Fibroblast of skin of right quadriceps (primary cell): ENCODE measurements around the gene CNPY2.
A peak's percentile ranks its signal among the peaks of the same experiment; 100 is the strongest.
"Not testable (repeated sequence)": the region's sequence is repeated elsewhere in the genome, so short reads cannot be mapped to it uniquely, and the experiment has no call there.

Source experiments
- DNase-seq: peaks from one replicate; pipeline ENCODE4 v3.0.0-alpha.2; 2013

The CNPY2 gene

DNA sequence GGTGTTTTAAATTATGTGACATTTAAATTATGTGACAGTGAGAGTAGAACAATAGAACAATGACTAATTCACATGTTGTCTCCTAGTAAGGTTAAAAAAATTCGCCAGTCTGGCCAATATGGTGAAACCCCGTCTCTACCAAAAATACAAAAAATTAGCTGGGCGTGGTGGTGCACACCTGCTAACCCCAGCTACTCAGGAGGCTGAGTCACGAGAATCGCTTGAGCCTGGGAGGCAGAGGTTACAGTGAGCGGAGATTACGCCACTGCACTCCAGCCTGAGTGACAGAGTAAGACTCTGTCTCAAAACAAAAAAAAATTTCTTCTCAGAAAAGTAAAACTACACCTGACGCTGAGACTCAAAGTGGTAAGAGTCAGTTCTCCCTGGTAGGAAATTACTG is 18.4 kb downstream of the CNPY2 start:
- DNase-seq: no peak

DNA sequence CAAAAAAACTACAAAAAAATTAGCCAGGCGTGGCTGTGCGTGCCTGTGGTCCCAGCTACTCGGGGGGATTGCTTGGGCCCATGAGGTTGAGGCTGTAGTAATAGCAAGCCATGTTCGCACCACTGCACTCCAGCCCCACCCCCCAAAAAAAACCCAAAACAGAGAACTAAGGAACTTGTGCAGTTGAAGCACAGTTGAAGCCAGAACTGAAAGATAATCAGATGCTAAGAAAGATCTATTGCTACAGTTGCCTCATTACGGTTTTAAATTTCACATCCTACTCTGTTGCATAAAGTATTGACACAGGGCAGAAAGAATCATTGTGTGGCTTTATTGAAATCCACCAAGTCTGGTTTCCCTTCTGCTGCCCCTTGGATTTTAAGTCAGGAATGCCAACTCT is 19.5 kb downstream of the CNPY2 start:
- no peak for DNase-seq

DNA sequence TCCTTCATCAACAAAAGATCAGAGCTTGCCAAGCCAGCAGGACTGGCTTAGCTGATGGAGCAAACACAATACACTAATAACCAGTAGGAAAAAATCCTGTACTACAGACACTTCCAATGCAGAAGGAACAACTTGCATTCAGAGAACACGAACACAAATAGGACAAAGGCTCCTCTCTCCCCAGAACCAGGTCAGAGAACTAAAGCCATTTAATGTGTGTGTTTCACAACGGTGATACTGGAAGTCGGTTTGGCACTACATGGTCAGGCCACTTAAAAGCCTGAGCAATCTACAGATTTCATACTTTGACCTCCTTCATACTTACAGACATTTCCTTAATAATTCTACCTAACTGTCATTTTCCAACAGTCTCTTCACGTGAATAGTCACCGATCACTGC is 22.0 kb downstream of the CNPY2 start:
- DNase-seq: no peak

DNA sequence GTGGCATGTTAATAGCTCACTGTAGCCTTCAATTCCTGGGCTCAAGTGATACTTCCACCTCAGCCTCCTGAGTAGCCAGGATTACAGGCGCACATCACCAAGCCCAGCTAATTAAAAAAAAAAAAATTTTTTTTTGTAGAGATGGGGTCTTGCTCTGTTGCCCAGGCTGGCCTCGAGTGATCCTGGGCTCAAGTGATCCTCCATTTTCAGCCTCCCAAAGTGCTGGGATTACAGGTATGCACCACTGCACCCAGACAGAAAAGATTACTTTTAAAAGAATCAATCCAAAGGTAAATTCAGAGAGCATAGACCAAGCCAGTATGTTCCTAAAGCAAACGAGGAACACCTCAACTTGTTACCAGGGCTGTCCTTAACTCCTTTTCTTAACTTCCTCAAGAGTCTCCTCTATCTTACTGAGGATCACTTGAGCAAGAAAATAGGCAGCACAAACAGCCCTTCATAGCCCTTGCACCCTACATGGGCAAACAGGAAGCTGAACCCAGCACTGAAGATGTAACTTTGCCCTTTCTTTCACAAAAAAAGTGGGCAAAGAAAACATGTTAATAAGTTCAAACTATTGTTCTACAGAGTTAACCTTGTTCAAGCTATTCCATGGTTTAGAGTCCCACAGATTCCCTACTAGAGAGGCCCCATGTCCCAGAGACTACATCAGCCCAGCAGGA is 26.9 kb downstream of the CNPY2 start:
- no peak for DNase-seq

DNA sequence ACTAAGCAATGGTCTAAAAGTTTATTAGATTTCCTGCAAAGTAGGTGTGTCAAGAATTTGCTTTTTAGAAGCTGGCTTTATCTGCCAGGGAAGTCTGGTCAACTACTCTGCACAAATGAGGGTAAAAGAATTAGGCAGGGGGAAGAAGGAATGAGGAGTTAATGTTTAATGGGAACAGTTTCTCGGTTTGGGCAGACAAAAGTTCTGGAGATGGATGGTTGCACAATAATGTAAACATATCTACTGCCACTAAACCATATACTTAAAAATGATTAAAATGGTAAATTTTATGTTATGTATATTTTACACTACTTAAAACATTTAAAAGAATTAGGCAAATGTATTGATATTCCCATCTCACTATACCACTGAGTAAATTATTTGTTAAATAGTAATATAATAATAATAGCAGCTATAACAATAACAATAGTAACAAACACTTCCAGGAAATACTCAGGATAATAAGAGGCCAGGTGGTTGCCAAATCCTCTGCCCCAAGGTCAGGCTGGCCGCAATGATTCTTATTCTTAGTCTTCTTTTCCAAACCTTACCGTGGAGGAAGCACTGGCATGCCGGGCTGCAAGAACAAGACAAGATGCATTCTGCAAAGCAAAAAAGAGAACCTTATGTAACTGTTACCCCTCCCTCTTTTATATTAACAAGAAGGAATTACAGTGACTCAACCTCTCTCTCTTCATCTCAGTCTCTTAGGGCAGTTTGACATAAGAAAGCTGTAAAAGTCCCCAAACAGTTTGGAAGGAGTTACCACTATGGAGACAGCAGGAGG is 29.6 kb downstream of the CNPY2 start:
- DNase-seq: no peak

DNA sequence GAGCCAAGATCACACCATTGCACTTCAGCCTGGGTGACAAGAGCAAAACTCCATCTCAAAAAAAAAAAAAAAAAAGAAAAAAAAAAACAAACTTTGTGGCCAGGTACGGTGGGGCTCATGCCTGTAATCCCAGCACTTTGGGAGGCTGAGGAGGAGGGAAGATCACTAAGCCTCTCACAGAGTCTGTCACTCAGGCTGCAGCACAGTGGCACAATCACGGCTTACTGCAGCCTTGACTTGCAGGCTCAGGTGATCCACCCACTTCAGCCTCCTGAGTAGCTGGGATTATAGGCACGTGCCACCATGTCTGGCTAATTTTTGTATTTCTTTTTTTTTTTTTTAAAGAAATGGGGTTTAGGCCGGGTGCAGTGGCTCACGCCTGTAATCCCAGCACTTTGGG is 31.5 kb downstream of the CNPY2 start:
- DNase-seq: not testable (repeated sequence)

DNA sequence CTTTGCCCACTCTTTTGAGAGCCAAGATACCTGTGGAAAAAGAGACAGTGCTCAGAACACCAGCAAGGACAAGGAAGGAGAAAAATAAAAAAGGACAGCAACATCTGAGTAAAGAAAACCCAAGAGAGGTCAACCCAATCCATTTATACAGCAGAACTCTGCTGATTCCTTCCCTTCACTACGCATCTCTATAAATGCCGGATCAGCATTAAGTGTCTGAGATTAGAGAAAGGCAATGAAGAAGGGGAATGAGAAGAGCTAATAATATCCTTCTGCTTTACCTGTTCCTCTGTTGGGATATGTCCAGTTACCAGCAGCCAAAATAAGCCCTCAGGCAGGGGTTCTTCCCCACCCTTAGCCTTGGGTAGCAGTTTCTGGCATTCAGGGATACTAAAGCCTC is 33.2 kb downstream of the CNPY2 start:
- no peak for DNase-seq

DNA sequence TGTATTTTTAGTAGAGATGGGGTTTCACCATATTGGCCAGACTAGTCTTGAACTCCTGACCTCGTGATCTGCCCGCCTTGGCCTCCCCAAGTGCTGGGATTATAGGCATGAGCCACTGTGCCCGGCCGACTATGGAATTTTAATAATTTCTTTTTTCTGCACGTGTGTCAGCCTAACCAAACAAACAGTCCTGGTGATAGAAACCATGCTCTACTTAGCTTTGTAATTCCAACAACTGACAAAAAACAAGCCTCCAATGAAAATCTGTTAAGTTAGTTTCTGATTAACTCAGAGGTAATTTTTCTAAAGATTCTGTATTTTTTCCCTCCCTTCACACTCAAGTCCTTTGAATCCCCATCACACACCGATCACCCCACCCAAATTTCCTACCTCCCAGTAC is 33.8 kb downstream of the CNPY2 start:
- no peak for DNase-seq

DNA sequence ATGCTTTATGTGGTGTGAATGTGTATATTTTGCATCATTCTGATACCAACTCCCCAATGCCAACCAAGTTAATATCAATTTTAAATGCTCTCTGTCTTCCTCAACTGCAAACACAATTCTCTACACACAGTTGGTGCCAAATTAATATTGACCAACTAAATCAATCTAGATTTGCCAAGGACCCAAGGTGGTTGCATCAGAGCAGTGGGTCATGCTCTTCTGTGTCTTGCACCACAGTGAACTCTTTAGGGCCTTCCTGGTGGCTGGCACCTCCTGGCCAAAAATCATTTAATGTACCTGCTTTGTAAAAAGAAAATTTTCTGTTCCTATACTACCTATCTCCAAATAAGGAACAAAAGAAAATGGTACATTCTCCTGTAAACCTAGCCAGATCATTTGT is 34.9 kb downstream of the CNPY2 start:
- DNase-seq: no peak

DNA sequence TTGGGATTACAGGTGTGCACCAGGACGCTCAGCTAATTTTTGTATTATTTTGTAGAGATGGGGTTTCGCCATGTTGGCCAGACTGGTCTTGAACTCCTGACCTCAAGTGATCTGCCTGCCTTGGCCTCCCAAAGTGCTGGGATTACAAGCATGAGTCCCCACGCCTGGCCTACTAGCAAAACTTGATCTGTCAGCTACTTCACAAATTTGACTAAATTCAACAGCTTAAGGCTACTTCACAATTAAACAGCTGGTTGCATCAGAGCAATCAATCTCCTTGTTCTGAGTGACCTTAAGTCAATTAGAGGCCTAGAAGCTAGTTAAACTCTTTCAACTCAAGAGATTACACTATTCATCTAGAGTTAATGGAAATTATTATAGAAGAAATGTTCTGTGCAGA is 36.9 kb downstream of the CNPY2 start:
- DNase-seq: no peak

DNA sequence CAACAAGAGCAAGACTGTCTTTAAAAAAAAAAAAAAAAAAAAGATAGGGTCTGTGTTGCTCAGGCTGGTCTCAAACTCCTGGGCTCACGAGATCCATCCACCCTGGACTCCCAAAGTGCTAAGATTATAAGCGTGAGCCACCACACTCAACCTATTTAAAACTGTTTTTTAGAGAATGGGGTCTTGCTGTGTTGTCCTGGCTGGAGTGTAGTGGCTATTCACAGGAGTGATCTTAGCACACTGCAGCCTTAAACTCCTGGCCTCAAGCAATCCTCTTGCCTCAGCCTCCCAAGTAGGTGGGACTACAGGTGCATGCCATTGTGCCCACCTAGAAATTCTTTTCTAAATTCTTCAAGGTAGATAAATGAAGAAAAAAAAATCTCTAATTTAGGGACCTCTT is 41.5 kb downstream of the CNPY2 start:
- no peak for DNase-seq

DNA sequence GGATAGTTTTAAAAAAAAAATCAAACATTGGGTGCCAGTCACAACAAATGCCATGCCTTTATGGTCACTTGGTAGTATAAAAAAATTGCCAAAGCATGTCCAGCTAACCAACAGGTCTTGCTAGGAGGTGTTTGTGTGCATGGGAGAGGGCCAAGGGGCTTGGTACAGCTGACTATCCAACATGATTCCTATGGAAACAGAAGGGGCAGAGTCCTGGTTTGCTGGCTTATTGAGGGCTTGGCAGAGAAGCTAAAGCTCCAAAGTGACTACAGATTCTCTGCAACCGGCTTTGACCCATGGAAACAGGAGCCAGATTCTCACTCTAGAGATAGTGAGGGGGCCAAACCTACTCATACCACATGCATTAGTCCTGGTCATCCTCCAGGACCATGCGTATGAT is 43.3 kb downstream of the CNPY2 start:
- DNase-seq: not testable (repeated sequence)

DNA sequence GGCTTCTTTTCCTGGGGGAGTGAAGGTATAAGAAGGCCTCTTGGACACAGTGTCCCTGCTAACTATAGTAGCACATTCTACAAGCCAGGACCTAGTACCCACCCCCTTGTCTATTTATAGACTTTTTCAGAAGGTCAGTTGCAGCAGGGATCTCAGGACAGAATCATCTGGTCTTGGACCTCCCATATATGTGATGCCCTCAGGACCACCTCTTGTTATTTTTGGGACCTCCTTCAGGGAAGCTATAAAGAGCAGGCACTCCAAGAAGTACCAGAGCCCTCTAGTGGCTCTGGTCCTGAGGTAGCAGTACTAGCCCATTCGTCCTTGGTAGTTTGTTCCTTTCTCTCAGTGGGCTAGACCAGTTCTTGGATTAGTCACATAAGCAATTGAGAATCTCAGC is 44.8 kb downstream of the CNPY2 start:
- DNase-seq: peak; percentile 23

DNA sequence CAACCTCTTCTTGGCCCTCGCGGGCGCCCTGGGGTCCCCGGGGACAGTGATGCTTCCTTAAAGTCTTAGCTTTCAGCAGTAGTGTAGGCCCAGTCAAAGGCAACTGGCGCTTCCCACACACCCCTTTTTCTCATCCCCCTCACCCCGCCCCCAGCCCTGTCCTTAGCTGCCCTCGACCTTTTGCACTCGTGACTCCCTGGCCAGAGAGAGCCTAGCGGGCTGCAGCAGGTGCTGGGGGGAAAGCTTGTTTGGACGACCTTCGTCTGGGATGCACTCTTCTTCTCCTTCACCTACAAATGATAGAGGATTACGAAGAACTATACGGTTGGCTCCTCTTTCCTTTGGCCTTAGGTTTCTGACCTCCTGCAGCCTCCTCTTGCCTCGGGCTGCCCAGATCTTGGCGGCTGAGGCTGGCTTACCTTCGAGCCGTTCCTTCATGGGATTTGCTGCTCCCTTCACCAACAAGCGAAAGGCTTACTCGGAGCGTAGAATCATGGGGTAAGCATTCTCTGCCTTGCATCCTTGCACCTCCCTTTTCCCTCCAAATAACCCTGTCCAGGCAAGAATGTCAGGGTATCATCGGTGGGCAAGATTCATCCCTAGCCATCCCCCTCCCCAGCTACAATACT is 48.2 kb downstream of the CNPY2 start:
- no peak for DNase-seq

DNA sequence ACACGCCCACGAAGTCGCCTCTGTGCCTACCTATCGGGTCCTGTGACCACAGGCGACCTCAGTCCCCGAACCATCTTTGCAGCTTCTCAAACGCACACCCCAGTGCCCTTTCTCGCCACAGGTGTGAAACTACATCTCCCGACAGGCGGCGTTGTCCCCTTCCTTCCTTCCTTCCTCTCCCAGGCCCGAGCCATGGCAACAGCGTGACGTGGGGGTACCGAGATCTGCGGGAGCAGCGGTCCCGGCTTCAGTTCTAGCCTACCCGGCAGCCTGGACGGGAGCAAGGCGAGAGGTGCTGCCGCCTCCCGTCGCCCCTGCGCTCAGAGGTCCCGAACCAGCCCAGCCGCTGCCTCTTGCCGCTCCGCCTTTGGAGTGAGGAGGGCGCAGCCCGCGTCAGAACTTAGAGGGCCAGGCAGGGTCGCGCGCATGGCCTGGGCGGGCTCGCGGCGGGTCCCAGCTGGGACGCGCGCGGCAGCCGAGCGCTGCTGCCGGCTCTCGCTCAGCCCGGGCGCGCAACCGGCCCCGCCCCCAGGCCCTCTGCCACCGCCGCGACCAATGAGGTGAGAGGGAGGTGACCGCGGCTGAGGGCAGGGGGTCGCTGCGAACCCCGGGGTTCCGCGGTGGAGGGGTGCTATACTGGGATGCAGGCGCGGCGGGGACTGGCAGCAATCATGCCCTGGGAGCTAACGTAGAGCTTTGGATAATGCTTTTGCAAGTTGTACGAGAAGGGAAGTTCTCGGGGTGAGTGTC is 48.9 kb downstream of the CNPY2 start, which contains the start of gene COQ10A:
COQ10A (plus strand) TSS at position 250 of the 750 bp plus-strand sequence; CDS start at position 427, 177 bp downstream.
- DNase-seq: peak; percentile 82

DNA sequence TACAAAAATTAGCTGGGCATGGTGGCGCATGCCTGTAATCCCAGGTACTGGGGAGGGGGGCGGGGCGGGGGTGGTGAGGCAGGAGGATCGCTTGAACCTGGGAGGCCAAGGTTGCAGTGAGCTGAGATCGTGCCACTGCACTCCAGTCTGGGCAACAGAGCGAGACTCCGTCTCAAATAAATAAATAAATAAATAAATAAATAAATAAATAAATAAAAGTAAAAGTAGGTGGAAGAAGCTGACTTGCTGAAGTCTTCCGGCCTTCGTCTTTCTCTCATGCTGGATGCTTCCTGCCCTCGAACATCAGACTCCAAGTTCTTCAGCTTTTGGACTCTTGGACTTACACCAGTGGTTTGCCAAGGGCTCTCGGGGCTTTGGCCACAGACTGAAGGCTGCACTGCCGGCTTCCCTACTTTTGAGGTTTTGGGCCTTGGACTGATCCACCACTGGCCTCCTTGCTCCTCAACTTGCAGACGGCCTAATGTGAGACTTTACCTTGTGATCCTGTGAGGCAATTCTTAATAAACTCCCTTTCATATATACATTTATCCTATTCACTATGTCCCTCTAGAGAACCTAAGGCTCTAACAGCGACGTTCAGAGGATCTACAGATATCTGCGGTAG is 49.6 kb downstream of the CNPY2 start:
- DNase-seq: not testable (repeated sequence)

DNA sequence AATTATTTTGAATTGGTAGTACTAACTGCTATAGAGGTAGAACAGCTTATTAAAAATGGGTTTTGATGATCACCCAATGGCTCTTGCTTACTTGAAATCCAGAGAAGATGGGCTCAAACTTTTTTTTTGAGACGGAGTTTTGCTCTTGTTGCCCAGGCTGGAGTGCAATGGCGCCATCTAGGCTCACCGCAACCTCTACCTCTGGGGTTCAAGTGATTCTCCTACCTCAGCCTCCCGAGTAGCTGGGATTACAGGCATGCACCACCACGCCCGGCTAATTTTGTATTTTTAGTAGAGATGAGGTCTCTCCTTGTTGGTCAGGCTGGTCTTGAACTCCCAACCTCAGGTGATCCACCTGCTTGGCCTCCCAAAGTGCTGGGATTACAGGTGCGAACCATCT is 52.8 kb downstream of the CNPY2 start:
- DNase-seq: not testable (repeated sequence)

DNA sequence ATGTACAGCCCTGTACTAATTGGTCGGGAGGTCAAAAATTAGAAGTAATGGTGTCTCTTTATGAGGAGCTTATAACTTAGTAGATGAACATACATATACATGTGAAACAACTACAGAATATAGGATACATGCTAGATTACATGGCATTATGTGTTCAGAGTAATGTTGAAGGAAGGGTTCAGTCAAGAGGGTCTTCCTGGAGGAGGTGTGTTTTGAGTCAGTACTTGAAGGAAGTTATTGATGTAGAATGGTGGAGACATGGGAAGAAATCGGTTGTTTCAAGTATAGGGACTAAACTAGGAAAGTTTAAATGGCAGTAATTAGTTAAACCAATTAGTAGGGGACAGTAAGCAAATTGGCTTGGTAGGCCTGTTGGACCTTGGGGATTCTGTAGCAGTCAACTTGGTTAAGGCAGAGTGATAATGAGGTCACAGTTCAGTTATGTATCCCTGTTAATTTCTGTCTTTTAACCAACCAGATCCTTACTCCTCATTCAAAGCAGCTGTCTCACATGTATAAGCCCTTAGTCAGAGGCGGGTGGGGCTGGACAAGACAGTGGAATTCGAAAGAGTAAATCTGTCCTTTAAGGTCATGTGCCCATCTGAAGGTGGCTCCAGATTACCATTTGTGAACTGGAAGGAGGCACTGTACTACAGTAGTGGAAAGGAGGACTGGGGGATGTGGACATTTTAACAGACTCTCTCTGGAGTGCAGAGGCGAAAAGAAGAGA is 54.1 kb downstream of the CNPY2 start:
- DNase-seq: peak; percentile 85

DNA sequence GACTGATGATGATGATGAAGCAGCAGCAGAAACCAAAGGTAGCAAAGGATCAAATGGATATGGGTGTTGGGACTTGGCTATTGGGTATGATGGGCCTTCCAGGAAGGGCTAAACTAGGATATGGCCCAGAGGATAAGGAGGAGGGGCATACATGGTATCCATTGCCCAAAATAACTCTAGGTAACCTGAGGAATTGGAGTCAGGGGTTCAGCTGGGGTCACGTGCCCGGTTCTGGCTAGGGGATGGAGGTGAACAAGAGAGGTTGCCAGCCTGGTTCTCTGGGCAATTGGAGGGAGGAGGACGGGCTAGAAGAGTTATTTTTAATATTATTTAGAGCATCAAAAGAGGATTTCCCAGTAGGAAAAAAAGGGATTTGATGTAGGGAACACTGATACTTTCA is 54.9 kb downstream of the CNPY2 start:
- no peak for DNase-seq

DNA sequence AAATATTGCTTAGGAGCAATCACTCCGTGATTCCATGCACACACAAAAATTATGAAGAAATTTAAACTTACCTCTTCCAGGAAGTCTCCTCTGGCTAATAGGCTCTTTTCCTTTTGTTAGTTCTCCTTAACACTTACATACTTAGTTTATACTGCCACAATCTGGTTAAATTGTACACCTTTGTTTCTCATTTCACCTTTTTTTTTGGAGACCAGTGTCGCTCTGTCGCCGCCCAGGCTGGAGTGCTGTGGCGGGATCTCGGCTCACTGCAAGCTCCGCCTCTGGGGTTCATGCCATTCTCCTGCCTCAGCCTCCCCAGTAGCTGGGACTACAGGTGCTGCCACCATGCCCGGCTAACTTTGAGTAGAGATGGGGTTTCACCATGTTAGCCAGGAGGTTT is 55.4 kb downstream of the CNPY2 start:
- DNase-seq: no peak
